Aorta (tissue), 5 donors: ENCODE results near the gene SESN1. TPM values are rescaled to one million over a fixed set of nuclear protein-coding genes. Genes with fewer than 3 reads are reported as not detected.
"Not testable (repeated sequence)": the region's sequence is repeated elsewhere in the genome, so short reads cannot be mapped to it uniquely, and the experiment has no call there.

Experiments used
- ATAC-seq: fragments of 200-7000 bp; cut with Tn5 transposase; one replicate; pipeline ENCODE4 v1.9.1; 2022; ENCODE audit warnings: moderate library complexity; ENCODE audit not compliant: low FRiP score
- DNase-seq, 2 donors: peaks; one replicate each; pipeline ENCODE4 v3.0.0-alpha.2; 2020
- H3K27ac ChIP-seq, 2 donors: one replicate each; pipeline ENCODE4 v1.5.1; 2013; ENCODE audit warnings: low read length in 2 of 2, mild to moderate bottlenecking in 2 of 2, moderate library complexity in 2 of 2, control low read depth in 1 of 2, inconsistent platforms in 1 of 2, low read depth in 1 of 2
- H3K27me3 ChIP-seq, 2 donors: one replicate each; pipeline ENCODE4 v1.6.1; 2013; ENCODE audit warnings: control low read depth in 1 of 2, low read length in 1 of 2, mild to moderate bottlenecking in 1 of 2, moderate library complexity in 1 of 2; ENCODE audit not compliant: insufficient read depth in 2 of 2, control insufficient read depth in 1 of 2
- H3K36me3 ChIP-seq, 2 donors: one replicate each; pipeline ENCODE4 v1.6.1; 2013; ENCODE audit warnings: control low read depth in 1 of 2, low read length in 1 of 2, mild to moderate bottlenecking in 1 of 2; ENCODE audit not compliant: insufficient read depth in 2 of 2, control insufficient read depth in 1 of 2
- H3K4me1 ChIP-seq, 2 donors: one replicate each; pipeline ENCODE4 v1.6.1; 2013; ENCODE audit warnings: low read length in 2 of 2, control low read depth in 1 of 2, mild to moderate bottlenecking in 1 of 2, moderate library complexity in 1 of 2; ENCODE audit not compliant: insufficient read depth in 2 of 2, control insufficient read depth in 1 of 2
- H3K4me3 ChIP-seq, 2 donors: one replicate each; pipeline ENCODE4 v1.5.1; 2013; ENCODE audit warnings: low read length in 2 of 2, control low read depth in 1 of 2, mild to moderate bottlenecking in 1 of 2
- H3K9me3 ChIP-seq: one replicate; pipeline ENCODE4 v1.6.1; 2013; ENCODE audit warnings: mild to moderate bottlenecking, low read length; ENCODE audit not compliant: control insufficient read depth
- WGBS, 2 donors: extraction: QIAGEN DNeasy Blood & Tissue Kit; methylation state at CpG; one replicate each; pipeline ENCODE4 v1.1.7; 2013; 5-methylcytosine and 5-hydroxymethylcytosine counted together
- intact Hi-C, 2 donors: fragments of 100-400 bp; cut with DNase I; formaldehyde crosslinking; loops; one replicate each; pipeline versions ENCODE4 v1.14.2 to v1.15.0; 2022
- polyA plus RNA-seq, 2 donors: library from polyadenylated mRNA; stranded (reverse); fragments of 200-250 nt; gene quantifications; one replicate each; pipeline ENCODE4 v1.2.3, GENCODE V29; 2013
- total RNA-seq, 2 donors: library from RNA; stranded (reverse); fragmentation: NEBNext Ultra II Directional; extraction: Animal tissue kit (Norgen Biotek cat#: 25700); gene quantifications; one replicate each; pipeline ENCODE4 v1.2.1, GENCODE V29; 2021
- donor health status: healthy with polysubstance abuse.
- donor health status: Bipolar disorder and iron deficiency.
- donor health status: DM: no; HTN: no; CAD: no.
- donor health status: DM: no; HTN: no; CAD: no.
- donor health status: DM: yes; HTN: yes; CAD: no.

Gene SESN1
- total and polyA plus RNA-seq, 4 donors: 20.9 to 45.3 (median 31.6) TPM

GRCh38 chr6:108988296-108988695, 106.3 kb downstream of the SESN1 start:
- peaks cover 5 to 6% of the 10 kb centered on the region in 2 donors for H3K36me3 ChIP-seq
- H3K27ac ChIP-seq: no peak overlapping the region
- ATAC-seq (no peak), DNase-seq (no peak)
- intact Hi-C loops: no loop called here
- WGBS, 2 donors: 87 to 95% methylated on average over 3 of the region's 3 CpGs
- H3K9me3 ChIP-seq: no peaks in the 10 kb centered on the region
- H3K4me3 ChIP-seq: no peak overlapping the region
- H3K27me3 ChIP-seq: no peaks in the 10 kb centered on the region
- H3K4me1 ChIP-seq: no peaks in the 10 kb centered on the region

GRCh38 chr6:108987156-108987555, 107.5 kb downstream of the SESN1 start:
- no peak overlapping the region for H3K27ac ChIP-seq

DNA sequence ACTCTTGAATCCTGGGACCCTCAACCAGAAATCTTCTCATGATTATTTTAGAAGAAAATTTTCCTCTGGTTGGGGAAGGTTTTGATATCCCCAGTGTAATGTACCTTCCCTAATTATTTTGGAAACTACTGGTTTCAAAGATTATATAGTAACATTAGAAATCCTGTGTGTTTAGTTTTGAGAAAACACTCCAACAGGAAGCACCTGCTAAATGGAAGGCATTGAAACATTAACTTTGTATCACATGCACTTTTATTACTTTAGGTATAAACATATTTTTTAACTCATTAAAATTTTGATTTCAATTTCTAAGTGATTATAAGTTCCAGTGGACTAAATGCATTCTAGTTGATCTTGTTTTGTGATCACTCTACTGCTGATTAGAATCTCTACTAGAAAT, 109.3 kb downstream of the SESN1 start:
- H3K27ac ChIP-seq: no peak overlapping the region
- no peaks in the 10 kb centered on the region for H3K4me1 ChIP-seq
- H3K9me3 ChIP-seq: no peaks in the 10 kb centered on the region
- no peak overlapping the region for H3K4me3 ChIP-seq
- ATAC-seq: no peak
- intact Hi-C loops: no loop called here
- H3K27me3 ChIP-seq: no peaks in the 10 kb centered on the region
- H3K36me3 ChIP-seq: peaks cover 4 to 5% of the 10 kb centered on the region in 2 donors
- DNase-seq: no peak

More at GRCh38 chr6:108987156-108987555, 107.5 kb downstream of the SESN1 start:
- Histone ChIP-seq H3K27me3 (no peaks in the 10 kb centered on the region), H3K36me3 (peaks cover 5 to 6% of the 10 kb centered on the region in 2 donors), H3K4me1 (no peaks in the 10 kb centered on the region), H3K4me3 (no peak overlapping the region), H3K9me3 (no peaks in the 10 kb centered on the region)
- DNase-seq (no peak), ATAC-seq (no peak)
- intact Hi-C loops: no loop called here

DNA sequence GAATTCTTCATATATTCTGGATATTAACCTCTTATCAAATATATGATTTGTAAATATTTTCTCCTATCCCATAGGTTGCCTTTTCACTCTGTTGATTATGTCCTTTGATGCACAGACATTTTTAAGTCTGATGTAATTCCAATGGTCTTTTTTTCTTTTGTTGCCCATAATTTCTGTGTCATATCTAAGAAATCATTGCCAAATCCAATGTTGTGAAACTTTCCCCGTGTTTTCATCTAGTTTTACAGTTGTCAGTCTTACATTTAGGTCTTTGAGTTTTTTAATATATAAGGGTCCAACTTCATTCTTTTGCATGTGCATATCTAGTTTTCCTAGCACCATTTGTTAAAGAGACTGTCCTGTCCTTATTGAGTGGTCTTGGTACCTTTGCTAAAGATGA, 111.5 kb downstream of the SESN1 start:
- H3K36me3 ChIP-seq: peaks cover 0 to 1% of the 10 kb centered on the region in 2 donors
- no peak for ATAC-seq

GRCh38 chr6:108982154-108983113, 112.2 kb downstream of the SESN1 start:
- H3K4me3 ChIP-seq: no peak overlapping the region
- H3K9me3 ChIP-seq: no peaks in the 10 kb centered on the region
- H3K4me1 ChIP-seq: no peaks in the 10 kb centered on the region
- WGBS, 2 donors: 86 to 92% methylated on average over 10 of the region's 10 CpGs
- DNase-seq (no peak), ATAC-seq (no peak)
- H3K36me3 ChIP-seq: peaks cover 0 to 1% of the 10 kb centered on the region in 2 donors
- no peaks in the 10 kb centered on the region for H3K27me3 ChIP-seq
- intact Hi-C loops: no loop called here
- H3K27ac ChIP-seq: no peak overlapping the region

More for the DNA sequence above, 111.5 kb downstream of the SESN1 start:
- Histone ChIP-seq H3K27me3 (no peaks in the 10 kb centered on the region), H3K4me3 (no peak overlapping the region), H3K4me1 (no peaks in the 10 kb centered on the region), H3K27ac (no peak overlapping the region), H3K9me3 (no peaks in the 10 kb centered on the region)
- no peak for DNase-seq
- WGBS, 2 donors: 73 to 74% methylated on average over 1 of the region's 1 CpG
- intact Hi-C loops: no loop called here

DNA sequence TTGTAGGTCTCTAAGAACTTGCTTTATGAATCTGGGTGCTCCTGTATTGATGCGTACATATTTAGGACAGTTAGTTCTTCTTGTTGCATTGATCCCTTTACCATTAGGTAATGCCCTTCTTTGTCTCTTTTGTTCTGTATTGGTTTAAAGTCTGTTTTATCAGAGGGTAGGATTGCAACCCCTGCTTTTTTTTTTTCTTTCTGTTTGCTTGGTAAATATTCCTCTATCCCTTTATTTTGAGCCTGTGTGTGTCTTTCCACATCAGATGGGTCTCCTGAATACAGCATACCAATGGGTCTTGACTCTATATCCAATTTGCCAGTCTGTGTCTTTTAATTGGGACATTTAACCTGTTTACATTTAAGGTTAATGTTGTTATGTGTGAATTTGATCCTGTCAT, 116.0 kb downstream of the SESN1 start:
- H3K4me3 ChIP-seq, H3K36me3 ChIP-seq, H3K27ac ChIP-seq, DNase-seq, H3K27me3 ChIP-seq, H3K9me3 ChIP-seq, intact Hi-C loops, H3K4me1 ChIP-seq, ATAC-seq: not testable (repeated sequence)
- WGBS, 2 donors: 92 to 98% methylated on average over 1 of the region's 1 CpG

DNA sequence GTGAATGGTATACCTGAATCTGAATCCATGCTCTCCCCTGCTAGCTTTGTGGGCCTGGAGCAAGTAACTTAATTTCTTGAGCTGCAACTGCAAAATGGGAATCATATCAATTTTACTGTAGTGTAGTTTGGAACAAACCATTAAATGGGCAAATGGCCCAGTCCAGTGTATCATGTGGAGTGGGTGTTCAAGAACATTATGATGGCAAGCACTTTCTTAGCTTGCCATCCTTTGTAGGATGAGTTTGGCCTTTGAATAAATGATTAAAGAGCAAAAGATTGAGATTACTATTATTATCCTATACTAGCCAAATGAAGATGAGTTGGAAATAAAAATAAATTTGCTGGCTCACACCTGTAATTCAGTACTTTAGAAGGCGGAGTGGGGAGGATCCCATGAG, 120.4 kb downstream of the SESN1 start:
- Histone ChIP-seq H3K27me3 (no peaks in the 10 kb centered on the region), H3K27ac (no peak overlapping the region), H3K4me3 (no peak overlapping the region), H3K4me1 (no peaks in the 10 kb centered on the region), H3K9me3 (no peaks in the 10 kb centered on the region), H3K36me3 (no peaks in the 10 kb centered on the region)
- ATAC-seq (no peak), DNase-seq (no peak)
- intact Hi-C loops: no loop called here
- WGBS, 2 donors: 98 to 100% methylated on average over 1 of the region's 1 CpG

DNA sequence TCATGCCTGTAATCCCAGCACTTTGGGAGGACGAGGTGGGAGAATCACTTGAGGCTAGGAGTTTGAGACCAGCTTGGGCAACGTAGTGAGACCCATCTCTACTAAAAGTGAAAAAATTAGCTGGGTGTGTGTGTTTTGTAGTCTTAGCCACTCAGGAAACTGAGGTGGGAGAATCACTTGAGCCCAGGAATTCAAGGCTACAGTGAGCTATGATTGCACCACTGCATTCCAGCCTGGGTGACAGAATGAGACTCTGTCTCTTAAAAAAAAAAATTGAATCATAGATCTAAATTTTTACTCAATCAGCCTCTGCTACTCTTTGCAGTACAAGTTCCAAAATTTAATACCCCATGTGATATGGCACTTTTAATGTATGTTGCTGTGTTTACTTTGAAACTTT, 124.9 kb downstream of the SESN1 start:
- H3K9me3 ChIP-seq: no peaks in the 10 kb centered on the region
- DNase-seq: no peak
- no peaks in the 10 kb centered on the region for H3K27me3 ChIP-seq
- WGBS, 2 donors: 94 to 95% methylated on average over 2 of the region's 2 CpGs
- H3K27ac ChIP-seq: no peak overlapping the region
- H3K4me3 ChIP-seq: no peak overlapping the region
- intact Hi-C loops: no loop called here
- peaks cover 0 to 2% of the 10 kb centered on the region in 2 donors for H3K36me3 ChIP-seq
- H3K4me1 ChIP-seq: no peaks in the 10 kb centered on the region
- ATAC-seq: no peak
